Activated naive CD8-positive, alpha-beta T cell treated with anti-CD3 and anti-CD28 coated beads, Interleukin-2, amount 50 U/mL, for 16 hours (primary cell): ENCODE measurements around the gene RIPK1.

Experiments
- DNase-seq: peaks from one replicate; pipeline ENCODE4 v3.0.0-alpha.2; 2020; ENCODE audit warnings: low read depth, low spot score

Gene RIPK1

GRCh38 chr6:3081960-3082359 lies 13.7 kb downstream of the RIPK1 start:
- DNase-seq = no peak

- DNase-seq = no peak
Measured at GRCh38 chr6:3085074-3085473, 16.8 kb downstream of the RIPK1 start.

GRCh38 chr6:3086282-3086946 lies 18.1 kb downstream of the RIPK1 start:
- no peak for DNase-seq

DNA sequence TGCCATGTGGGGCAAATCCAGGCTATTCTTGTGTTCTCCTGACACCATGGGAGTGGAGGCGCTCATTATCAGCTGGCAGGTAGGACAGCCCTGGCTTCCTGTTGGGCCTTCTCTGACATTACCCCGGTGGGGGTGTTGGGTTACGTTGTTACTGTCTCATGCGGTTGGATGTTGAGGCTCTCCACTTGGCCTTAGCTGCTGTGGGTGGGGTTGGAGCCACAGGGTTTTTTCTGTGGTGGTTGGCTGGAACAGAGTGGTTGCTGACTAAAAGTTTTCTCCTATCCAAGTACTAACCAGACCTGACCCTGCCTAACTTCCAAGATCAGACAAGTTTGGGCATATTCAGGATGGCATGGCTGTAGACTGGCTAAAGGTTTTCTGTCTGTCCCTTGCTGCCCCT lies 20.2 kb downstream of the RIPK1 start:
- DNase-seq = no peak

DNA sequence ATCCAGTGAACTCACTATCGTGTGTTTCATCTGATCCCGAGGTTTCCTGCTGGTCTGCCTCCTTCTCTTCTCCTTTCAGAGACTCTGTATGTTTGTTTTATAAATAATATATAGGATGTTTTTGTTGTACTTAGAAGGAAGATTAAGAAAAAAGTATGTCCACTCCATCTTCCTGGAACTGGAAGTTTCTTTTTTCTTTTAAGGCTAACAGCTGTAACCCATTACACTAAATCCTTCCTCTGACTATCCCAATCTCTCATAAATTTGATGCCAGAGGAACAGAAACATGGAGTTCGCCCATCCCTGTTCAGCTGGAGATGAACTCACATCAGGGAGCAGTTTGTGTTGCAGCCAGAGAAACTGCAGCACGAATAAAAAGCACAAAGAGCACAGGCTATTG lies 20.7 kb downstream of the RIPK1 start:
- DNase-seq = no peak

GRCh38 chr6:3090013-3090412 lies 21.7 kb downstream of the RIPK1 start:
- DNase-seq = no peak

DNA sequence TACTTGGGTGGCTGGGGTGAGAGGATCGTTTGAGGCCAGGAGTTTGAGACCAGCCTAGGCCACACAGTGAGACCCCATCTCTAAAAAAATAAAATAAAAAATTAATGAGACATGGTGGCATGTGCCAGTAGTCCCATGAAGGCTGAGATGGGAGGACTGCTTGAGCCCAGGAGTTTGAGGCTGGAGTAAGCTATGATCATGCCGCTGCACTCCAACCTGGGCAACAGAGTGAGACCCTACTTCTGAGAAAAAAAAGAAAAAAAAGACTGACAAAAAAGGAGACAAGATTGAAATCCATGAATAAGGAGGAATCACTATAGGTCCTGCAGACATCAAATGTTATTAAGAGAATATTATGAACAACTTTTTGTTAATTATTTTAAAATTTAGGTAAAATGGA lies 26.5 kb downstream of the RIPK1 start:
- DNase-seq = no peak

DNA sequence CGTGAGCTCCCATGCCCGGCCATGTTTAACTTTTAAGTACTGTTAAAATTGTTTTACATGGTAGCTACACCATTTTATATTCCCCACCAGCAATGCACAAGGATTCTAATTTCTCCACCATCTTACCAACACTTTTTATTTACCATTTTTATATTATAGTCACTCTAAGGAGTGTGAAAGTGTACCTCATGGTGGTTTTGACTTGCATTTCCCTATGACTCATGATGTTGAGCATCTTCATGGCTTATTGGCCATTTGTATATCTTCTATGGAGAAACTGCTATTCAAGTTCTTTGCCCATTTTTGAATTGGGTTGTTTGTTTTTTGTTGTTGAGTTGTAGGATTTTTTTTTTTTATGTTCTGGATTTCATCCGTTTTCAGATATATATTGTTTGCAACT lies 34.6 kb downstream of the RIPK1 start:
- DNase-seq = no peak

- no peak for DNase-seq
Measured at GRCh38 chr6:3108746-3109414, 40.6 kb downstream of the RIPK1 start.

DNA sequence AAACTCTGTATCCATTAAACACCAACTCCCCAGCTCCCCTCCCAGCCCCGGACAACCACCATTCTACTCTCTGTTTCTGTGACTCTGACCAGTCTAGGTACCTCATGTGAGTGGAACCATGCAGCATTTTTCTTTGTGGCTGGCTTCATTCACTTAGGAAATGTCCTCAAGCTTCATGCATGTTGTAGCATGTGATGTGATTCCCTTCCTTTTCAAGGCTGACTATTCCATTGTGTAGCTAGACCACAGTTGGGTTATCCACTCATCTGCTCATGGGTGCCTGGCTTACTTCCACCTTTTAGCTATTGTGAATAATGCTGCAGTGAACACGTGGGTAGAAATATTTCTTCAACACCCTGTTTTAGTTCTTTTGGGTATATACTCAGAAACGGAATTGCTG lies 41.5 kb downstream of the RIPK1 start:
- no peak for DNase-seq

- no peak for DNase-seq
Measured at GRCh38 chr6:3114377-3114776, 46.1 kb downstream of the RIPK1 start.

- DNase-seq = no peak
Measured at GRCh38 chr6:3117912-3118352, 49.6 kb downstream of the RIPK1 start.

DNA sequence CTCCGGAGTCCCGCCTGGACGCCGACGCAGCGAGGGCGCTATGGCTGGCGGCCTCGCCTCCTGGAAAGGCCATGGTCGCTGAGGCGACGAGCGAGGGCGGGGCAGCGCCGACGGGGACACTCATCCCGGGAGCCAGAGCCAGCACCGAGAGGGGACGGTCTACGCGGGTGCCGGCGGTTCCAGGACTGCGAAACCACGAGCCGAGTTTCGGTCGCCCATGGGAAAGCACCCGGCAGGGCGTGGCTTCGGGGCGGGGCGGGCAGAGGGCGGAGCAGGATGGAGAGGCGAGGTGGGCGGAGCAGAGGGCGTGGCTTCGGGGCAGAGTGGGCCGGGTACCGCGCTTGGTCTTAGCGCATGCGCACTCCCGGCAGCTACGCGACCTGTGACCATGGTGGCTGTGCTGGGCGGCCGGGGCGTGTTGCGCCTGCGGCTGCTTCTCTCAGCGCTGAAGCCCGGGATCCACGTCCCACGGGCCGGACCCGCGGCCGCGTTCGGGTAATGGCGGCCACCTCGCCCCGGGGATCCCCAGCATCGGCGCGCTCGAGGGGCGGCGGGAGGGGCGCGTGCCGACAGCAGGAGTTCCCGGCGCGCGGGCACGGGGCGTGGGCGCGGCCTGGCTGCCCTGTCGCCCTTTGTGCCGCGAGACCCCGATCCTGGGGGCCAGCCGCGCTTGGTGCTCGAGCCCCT lies 50.2 kb downstream of the RIPK1 start, which contains the start of gene BPHL:
Gene BPHL (plus strand): TSS at position 359 of the 687 bp plus-strand sequence. CDS start 30 bp downstream, at position 389.
- DNase-seq = peak; percentile 100

DNA sequence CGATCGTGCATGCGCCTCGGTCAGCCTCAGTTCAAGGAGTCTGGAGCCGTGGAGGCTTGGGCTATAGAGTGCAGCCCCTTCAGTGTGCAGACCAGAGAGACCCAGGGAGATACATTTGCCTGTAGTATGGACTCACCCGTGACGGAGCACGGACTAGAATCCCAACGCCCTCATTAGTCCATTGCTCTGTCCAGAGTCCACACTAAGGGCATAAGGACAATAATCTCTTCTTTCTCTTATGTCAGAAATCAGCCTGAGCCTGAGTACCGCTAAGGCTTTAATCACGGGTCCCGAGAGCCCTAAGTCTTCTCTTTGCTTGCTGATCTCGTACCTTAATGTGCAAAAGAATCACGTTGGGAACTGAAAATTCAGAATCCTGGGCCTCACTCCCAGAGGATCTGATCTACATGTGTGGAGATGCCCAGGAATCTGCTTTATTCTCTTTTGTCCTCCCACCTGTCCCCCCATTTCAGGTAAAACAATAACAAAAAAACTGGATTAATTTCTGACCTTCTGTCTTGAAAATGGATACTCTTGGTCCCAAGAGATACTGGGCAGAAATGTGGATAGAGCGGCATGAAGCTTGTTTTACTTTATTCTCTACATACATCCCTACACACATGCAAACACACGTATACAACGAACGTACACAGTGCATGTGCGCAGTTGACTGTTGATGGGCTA lies 50.9 kb downstream of the RIPK1 start:
- no peak for DNase-seq

- no peak for DNase-seq
Measured at GRCh38 chr6:3120765-3121089, 52.4 kb downstream of the RIPK1 start.

DNA sequence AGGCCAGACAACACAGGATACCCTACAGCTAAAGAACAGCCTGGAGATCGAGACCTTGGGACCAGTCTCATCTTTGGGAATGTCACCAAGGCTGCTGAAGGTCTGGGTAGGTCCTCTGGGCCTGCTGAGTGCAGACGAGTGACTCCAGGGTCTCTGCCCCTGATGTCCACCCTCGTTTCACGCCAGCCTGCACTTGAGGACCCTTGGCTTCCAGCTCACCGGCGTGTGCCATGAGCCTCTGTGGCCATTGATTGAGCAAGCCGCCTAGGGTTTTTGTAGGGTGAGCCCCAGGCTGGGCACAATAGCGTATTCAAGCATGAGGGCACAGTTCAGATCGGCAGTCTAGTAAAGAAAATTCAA lies 54.5 kb downstream of the RIPK1 start:
- DNase-seq = no peak

- DNase-seq = no peak
Measured at GRCh38 chr6:3124667-3125066, 56.4 kb downstream of the RIPK1 start.

DNA sequence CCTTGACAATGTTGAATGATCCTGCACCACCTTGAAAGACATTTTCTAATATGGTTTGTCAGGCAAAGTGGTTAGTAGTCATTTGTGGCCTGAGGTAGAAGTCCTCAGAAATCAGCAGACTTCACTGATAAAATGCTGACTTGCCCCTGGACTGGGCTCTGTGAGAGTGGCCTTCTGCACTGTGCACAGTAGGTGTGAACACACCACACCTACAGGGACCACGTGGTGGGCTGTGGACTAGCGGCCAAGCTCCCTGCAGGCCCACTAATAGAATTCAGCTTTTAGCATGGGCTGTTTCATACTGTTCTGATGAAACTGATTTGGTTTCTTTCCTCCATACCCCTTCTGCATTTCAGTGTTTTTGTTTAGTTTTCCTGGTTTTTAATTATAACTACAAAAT lies 57.5 kb downstream of the RIPK1 start:
- no peak for DNase-seq

DNA sequence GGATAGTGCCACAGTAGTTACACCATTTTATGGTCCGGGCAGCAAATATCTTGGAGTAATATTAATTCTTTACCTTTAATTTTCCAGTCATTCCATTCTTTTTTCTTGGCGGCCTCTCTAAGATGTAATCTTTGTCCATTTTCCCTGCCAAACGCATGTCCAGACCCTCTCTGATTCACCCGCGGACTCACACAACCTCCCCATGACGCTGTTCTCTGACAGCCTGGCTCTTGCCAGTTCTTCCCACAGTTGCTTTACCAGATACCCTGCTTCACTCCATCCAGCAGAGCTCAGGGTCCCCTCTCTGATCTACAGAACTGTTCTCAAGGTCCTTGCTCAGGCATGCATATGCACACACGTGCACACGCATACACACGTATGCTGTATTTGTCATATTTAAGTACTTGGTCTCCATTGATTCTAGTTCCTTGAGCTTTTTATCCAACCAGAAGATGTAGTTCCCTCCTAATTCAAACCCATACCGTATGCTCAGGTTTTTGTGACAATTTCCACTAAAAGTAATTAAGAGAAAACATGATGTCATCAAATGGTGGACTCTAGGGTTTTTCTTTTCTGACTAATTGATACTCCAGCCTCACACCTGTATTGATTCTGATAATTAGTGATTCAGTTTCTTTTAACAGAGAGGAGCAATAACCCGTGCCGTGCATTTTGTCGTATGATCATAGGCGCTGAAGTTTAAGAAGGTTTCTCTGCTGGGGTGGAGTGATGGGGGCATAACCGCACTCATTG lies 60.2 kb downstream of the RIPK1 start:
- DNase-seq = no peak

GRCh38 chr6:3131695-3132094 lies 63.4 kb downstream of the RIPK1 start:
- no peak for DNase-seq

DNA sequence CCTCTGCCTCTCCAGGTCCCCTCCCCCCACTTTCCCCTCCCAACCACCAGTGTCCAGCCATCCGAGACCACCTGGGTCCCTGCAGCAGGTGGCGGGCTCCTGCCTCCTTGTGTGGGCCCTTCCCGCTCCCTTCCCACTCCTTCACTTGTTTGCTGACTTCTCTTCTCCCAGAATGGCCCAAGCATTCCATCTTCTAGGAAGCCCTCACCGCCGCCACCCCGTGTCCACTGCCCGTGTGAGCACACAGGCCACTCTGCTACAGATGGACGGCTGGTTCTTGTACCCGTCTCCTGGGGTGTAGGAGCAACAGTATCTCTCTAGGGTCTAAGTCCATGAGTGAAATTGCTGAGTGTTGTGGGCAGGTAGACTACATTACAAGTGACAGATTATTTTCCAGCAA lies 65.2 kb downstream of the RIPK1 start:
- DNase-seq = no peak
